H1 (cell line): ENCODE measurements around the gene WIPF3.

Source experiments
- ATF3 ChIP-seq: IDR thresholded peaks from 2 replicates; pipeline ENCODE4 v1.6.1; 2011; ENCODE audit warnings: low read depth, mild to moderate bottlenecking, low read length; ENCODE audit not compliant: insufficient read depth
- POLR2A ChIP-seq, 2 experiments: IDR thresholded peaks; 1 replicate in 1 of 2; 2 replicates in 1 of 2; pipeline ENCODE4 v1.6.1; 2011; ENCODE audit warnings: low read depth in 2 of 2, low read length in 2 of 2, mild to moderate bottlenecking in 2 of 2; ENCODE audit errors: control extremely low read depth in 1 of 2
- RFX5 ChIP-seq: IDR thresholded peaks from 2 replicates; pipeline ENCODE4 v1.6.1; 2011; ENCODE audit warnings: low read depth, low read length, improper control_type of control experiment, borderline replicate concordance
- SIX5 ChIP-seq: IDR thresholded peaks from 2 replicates; pipeline ENCODE4 v1.6.1; 2011; ENCODE audit warnings: mild to moderate bottlenecking, low read depth, low read length
- USF2 ChIP-seq: IDR thresholded peaks from 2 replicates; pipeline ENCODE4 v1.6.1; 2011; ENCODE audit warnings: low read length, improper control_type of control experiment
- TF ChIP-seq, protein P1 (sequence below), 3 experiments: IDR thresholded peaks; 1 replicate in 2 of 3; 2 replicates in 1 of 3; pipeline versions ENCODE4 v1.5.1 to v1.6.1; 2011; ENCODE audit warnings: low read length in 3 of 3, mild to moderate bottlenecking in 3 of 3, inconsistent platforms in 2 of 3, low read depth in 1 of 3, moderate library complexity in 1 of 3; ENCODE audit not compliant: insufficient read depth in 1 of 3; ENCODE audit errors: control extremely low read depth in 1 of 3

GRCh38 chr7:29848941-29849340 is 42.6 kb downstream of the WIPF3 start:
- TF ChIP-seq, protein P1, sequence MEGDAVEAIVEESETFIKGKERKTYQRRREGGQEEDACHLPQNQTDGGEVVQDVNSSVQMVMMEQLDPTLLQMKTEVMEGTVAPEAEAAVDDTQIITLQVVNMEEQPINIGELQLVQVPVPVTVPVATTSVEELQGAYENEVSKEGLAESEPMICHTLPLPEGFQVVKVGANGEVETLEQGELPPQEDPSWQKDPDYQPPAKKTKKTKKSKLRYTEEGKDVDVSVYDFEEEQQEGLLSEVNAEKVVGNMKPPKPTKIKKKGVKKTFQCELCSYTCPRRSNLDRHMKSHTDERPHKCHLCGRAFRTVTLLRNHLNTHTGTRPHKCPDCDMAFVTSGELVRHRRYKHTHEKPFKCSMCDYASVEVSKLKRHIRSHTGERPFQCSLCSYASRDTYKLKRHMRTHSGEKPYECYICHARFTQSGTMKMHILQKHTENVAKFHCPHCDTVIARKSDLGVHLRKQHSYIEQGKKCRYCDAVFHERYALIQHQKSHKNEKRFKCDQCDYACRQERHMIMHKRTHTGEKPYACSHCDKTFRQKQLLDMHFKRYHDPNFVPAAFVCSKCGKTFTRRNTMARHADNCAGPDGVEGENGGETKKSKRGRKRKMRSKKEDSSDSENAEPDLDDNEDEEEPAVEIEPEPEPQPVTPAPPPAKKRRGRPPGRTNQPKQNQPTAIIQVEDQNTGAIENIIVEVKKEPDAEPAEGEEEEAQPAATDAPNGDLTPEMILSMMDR (IDR thresholded peaks at IDR 0.05; ENCODE audit: control extremely low read depth in 1 of 3, insufficient read depth in 1 of 3, low read depth in 1 of 3, low read length in 3 of 3) = no peak
- no peak for TF ChIP-seq POLR2A (IDR thresholded peaks at IDR 0.05; ENCODE audit: control extremely low read depth in 1 of 2, low read depth in 2 of 2, low read length in 2 of 2)
- TF ChIP-seq USF2 = no peak
- no peak for TF ChIP-seq RFX5
- TF ChIP-seq SIX5 = no peak
- no peak for TF ChIP-seq ATF3
